Sigmoid colon (tissue), 3 donors: Measurements from ENCODE around the gene C16orf92.
A peak's percentile ranks its signal among the peaks of the same experiment; 100 is the strongest.

Experiments used
- POLR2A ChIP-seq, 2 donors: fragments of 450-650 bp; IDR thresholded peaks; one replicate each; pipeline ENCODE4 v1.6.1; 2016; ENCODE audit warnings: antibody characterized with exemption in 2 of 2, mild to moderate bottlenecking in 2 of 2, moderate library complexity in 2 of 2
- TF ChIP-seq, protein P1 (sequence below), 4 experiments: fragments of 450-650 bp in 3 of 4; fragments of 200-600 bp in 1 of 4; IDR thresholded peaks; one replicate each; pipeline ENCODE4 v1.5.1; 2016 to 2019; ENCODE audit warnings: antibody characterized with exemption in 4 of 4, mild to moderate bottlenecking in 3 of 4, moderate library complexity in 2 of 4

DNA sequence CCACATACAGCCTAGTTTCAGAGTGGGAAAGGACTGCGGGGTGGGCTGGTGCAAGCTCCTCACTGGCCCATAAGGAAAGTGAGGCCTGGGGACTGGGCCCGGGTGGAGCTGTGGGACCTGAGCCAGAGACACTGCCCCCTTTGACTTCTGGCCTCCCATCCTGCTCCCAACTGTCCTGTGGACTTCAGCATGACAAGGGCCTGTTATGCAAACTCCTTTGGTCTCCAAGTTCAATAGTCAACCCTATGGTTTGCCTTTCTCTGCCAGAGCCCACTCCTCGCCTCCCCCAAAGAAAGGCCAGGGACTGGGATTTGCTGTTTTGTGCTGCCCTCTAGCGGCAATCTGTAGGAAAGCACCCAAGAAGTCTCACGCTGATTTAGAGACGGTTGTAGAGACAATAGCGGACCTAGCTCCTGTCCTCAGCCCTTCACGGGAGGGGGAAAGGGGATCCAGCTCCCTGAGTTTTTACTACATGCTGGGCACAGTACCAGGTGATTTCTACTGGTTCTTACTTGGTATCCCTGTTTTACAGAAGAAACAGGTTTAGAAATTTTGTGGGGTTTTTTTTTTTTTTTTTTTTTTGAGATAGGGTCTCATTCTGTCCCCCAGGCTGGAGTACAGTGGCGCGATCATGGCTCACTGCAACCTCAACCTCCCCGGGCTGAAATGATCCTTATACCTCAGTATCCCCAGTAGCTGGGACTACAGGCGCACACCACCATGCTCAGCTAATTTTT, 9.3 kb downstream of the C16orf92 start:
- TF ChIP-seq, protein P1, sequence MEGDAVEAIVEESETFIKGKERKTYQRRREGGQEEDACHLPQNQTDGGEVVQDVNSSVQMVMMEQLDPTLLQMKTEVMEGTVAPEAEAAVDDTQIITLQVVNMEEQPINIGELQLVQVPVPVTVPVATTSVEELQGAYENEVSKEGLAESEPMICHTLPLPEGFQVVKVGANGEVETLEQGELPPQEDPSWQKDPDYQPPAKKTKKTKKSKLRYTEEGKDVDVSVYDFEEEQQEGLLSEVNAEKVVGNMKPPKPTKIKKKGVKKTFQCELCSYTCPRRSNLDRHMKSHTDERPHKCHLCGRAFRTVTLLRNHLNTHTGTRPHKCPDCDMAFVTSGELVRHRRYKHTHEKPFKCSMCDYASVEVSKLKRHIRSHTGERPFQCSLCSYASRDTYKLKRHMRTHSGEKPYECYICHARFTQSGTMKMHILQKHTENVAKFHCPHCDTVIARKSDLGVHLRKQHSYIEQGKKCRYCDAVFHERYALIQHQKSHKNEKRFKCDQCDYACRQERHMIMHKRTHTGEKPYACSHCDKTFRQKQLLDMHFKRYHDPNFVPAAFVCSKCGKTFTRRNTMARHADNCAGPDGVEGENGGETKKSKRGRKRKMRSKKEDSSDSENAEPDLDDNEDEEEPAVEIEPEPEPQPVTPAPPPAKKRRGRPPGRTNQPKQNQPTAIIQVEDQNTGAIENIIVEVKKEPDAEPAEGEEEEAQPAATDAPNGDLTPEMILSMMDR (IDR thresholded peaks at IDR 0.05) = peak in 3 of 4 experiments; percentile 31 to 55 (median 51)
- no peak for TF ChIP-seq POLR2A (IDR thresholded peaks at IDR 0.05)
